Mesodermal cell (in vitro differentiated cells): Measurements from ENCODE around the gene UGT2B10.

ENCODE experiments used
- H3K27ac ChIP-seq: 2 replicates; pipeline ENCODE4 v1.7.0; 2013; ENCODE audit warnings: mild to moderate bottlenecking, low read depth, low read length, moderate library complexity; ENCODE audit not compliant: severe bottlenecking
- H3K36me3 ChIP-seq: 2 replicates; pipeline ENCODE4 v1.7.1; 2013; ENCODE audit warnings: mild to moderate bottlenecking, low read length, moderate library complexity; ENCODE audit not compliant: control insufficient read depth, insufficient read depth
- H3K4me1 ChIP-seq: one replicate; pipeline ENCODE4 v1.7.1; 2013; ENCODE audit warnings: mild to moderate bottlenecking, low read length; ENCODE audit not compliant: insufficient read depth, control insufficient read depth, poor library complexity, severe bottlenecking
- H3K4me3 ChIP-seq: 2 replicates; pipeline ENCODE4 v1.7.0; 2013; ENCODE audit warnings: low read length, control low read depth, mild to moderate bottlenecking; ENCODE audit not compliant: insufficient read depth, poor library complexity, severe bottlenecking; ENCODE audit errors: extremely low read depth
- H3K9me3 ChIP-seq: 2 replicates; pipeline ENCODE4 v1.7.1; 2013; ENCODE audit warnings: mild to moderate bottlenecking, low read length, moderate library complexity; ENCODE audit not compliant: control insufficient read depth
- WGBS, 2 experiments: methylation state at CpG; one replicate each; pipeline ENCODE4 v1.1.5; 2013; ENCODE audit warnings: missing lambda C conversion rate in 2 of 2; ENCODE audit not compliant: insufficient coverage in 2 of 2; 5-methylcytosine and 5-hydroxymethylcytosine counted together

UGT2B10 gene

DNA sequence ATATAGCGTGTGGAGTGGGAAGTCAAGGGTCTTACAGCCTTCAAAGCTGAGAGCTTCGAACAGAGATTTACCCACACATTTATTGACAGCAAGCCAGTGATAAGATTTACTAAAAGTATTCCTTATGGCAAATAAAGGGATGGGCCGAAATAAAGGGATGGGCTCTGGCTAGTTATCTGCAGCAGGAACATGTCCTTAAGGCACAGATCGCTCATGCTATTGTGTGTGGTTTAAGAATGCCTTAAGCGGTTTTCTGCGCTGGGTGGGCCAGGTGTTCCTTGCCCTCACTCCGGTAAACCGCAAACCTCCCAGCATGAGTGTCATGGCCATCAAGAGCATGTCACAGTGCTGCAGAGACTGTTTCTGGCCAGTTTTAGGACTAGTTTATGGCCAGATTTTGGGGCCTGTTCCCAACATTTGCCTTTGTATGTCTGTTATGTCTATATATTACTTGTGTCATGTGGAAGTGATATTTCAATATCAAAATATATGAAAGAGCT lies 53.5 kb downstream of the UGT2B10 start:
- H3K27ac ChIP-seq: no peak overlapping the region
- H3K4me1 ChIP-seq: no peaks in the 10 kb centered on the region
- H3K4me3 ChIP-seq: no peak overlapping the region
- no peaks in the 10 kb centered on the region for H3K36me3 ChIP-seq
- H3K9me3 ChIP-seq: no peaks in the 10 kb centered on the region
- 94 to 98% methylated on average over 5 to 6 of the region's 8 CpGs for WGBS, 2 experiments

DNA sequence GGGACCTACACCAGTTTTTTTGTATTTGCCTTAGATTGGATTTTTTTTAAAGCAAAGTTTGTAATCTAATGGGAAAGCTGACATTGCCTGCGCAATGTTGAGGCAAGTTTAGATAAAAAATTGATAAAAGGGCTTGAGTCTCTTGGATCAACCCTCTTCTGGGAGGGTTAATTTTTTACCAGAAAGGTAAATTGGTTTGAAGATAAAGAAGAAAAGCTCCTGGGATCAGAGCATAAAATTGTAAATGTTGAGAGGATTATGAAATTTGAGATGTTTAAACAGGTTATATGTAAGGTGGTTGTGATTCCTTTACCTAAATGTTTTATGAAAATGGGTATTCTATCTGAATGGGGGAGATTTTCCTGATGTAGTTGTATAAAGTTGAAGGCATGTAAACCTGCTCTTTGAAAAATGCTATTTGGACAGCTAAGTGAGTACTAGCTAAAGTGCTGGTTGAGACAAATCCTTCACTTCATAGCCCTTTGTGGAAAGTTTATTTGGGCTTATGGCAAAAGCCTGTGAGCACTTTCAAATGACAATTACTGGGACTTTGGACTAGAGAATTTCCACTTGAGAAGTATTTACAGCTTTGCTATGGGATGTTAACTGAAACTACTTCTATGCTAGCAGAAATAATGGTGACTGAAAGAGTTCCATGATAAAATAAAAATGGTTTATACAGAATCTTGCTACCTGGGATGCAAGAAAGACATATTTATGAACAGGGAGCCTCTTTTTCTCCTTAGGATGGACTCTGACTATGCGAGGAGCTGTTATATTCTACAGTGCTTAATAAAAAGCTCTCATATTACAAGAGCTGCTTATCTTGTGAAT lies 56.2 kb downstream of the UGT2B10 start:
- 100% methylated on average over 1 of the region's 2 CpGs; no CpG with 5 or more reads in 1 of the 2 experiments for WGBS, 2 experiments
- no peak overlapping the region for H3K27ac ChIP-seq
- H3K9me3 ChIP-seq: no peaks in the 10 kb centered on the region
- H3K4me3 ChIP-seq: no peak overlapping the region
- H3K36me3 ChIP-seq: no peaks in the 10 kb centered on the region
- no peaks in the 10 kb centered on the region for H3K4me1 ChIP-seq

DNA sequence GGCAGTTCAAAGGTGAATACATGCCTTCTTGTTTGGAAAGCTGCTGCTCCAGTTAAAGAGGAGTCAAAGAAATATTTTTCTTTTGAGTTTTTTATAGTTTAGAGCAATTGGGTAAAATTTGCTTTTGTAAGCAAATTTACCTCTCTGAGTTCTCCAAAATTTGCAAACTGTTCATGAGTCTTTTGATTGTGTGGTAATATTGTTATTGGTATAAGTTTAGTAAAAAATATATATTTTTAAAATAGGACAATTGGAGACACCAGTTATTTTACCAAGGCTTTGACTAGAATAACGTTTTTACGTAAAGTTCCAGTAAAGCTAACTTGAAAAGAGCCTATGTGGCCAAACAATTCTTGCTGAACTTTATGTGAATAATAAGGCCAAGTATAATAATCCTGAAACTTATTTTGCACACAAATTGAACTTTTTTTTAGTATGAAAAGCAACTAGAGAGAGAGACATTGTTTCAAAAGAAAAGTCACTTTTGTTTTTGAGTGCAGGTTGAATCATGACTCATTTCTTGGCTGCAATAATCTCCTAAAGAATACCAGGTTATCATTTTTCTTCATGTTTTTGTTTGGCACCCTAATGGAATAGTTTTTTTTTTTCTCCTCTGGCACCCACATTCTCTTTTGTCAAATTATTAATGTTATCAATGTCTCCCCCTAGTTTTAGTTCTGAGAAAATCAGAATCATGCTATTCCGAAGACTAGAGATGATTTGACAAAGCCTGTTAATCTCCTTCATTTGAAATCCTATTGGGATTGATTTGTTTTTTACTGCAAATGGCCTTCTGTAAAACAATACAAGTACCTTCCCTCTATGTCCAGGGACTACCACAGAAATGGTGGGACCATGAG lies 57.1 kb downstream of the UGT2B10 start:
- Histone ChIP-seq H3K27ac (no peak overlapping the region), H3K4me1 (no peaks in the 10 kb centered on the region), H3K4me3 (no peak overlapping the region), H3K9me3 (no peaks in the 10 kb centered on the region), H3K36me3 (no peaks in the 10 kb centered on the region)
- no CpG with 5 or more reads among the region's 3 CpGs for WGBS, 2 experiments

DNA sequence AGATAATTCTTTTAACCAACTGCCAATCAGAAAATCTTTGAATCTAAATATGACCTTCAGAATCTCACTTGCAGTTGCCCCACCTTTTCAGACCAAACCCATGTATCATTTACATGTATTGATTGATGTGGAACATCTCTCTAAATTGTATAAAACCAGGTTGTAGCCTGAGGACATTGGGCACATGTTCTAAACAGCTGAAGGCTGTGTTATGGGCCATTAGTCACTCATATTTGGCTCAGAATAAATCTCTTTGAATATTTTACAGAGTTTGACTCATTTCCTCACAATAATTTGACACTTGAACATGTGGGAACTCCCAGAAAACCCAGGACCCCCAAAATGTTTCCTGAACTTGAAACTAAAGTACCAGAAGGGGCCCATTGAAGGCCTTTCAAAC lies 58.7 kb downstream of the UGT2B10 start:
- Histone ChIP-seq H3K9me3 (no peaks in the 10 kb centered on the region), H3K4me3 (no peak overlapping the region), H3K36me3 (no peaks in the 10 kb centered on the region), H3K27ac (no peak overlapping the region), H3K4me1 (no peaks in the 10 kb centered on the region)

DNA sequence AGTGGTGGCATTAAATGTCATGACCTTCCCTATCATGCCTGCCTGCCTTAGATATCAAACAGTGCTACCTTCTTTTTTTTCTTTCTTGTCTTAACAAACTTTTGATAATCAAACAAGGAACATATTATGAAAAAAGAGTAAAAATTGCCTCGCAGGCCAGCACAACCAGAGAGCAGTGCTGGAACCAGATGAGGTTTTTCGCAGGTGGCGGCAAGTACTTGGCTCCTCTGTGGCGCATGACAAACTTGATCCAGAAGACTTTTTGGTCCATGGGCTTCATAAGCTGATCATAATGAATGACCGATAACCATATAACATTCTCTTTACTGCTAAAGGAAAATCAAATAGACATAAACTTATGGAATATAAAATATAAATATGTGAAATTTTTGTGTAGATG lies 61.8 kb downstream of the UGT2B10 start:
- no peaks in the 10 kb centered on the region for H3K4me1 ChIP-seq
- no peak overlapping the region for H3K4me3 ChIP-seq
- WGBS, 2 experiments: 90 to 100% methylated on average over 3 to 4 of the region's 5 CpGs
- H3K27ac ChIP-seq: no peak overlapping the region
- no peaks in the 10 kb centered on the region for H3K36me3 ChIP-seq
- no peaks in the 10 kb centered on the region for H3K9me3 ChIP-seq

DNA sequence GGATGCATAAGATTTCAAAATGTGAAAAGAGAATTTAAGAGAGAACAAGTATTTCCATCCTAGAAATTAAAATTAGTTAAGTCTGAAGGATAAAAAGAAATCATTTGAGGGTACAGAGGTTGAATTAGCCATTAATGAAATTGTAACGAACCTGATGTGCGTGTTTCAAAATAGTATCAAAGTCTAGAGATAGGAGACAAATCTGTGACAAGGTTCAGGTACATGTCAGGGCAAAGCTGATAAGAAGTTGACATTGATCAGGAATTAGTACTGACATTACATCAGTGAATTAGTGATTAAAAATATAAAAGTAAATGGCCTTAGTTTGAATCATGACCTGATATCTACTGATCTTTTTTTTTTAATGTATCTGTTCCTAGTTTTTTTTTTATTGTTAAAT lies 62.3 kb downstream of the UGT2B10 start:
- no peak overlapping the region for H3K27ac ChIP-seq
- no peaks in the 10 kb centered on the region for H3K36me3 ChIP-seq
- H3K4me1 ChIP-seq: no peaks in the 10 kb centered on the region
- 89 to 94% methylated on average over 2 of the region's 2 CpGs for WGBS, 2 experiments
- no peaks in the 10 kb centered on the region for H3K9me3 ChIP-seq
- H3K4me3 ChIP-seq: no peak overlapping the region
